OCI-LY3 (cell line): ENCODE measurements around the gene NBEA.

Experiments
- H2AFZ ChIP-seq: fragments of 200-600, 300-600 bp; shearing (Covaris generic); 2 replicates; pipeline ENCODE4 v1.6.0; 2014; ENCODE audit warnings: antibody characterized with exemption, low read depth, low read length
- H3K27ac ChIP-seq: fragments of 200-600, 300-600 bp; sonication (generic); 2 replicates; pipeline ENCODE4 v1.5.1; 2014; ENCODE audit warnings: mild to moderate bottlenecking, low read length, moderate library complexity, mixed read lengths
- H3K27me3 ChIP-seq: fragments of 200-600, 300-600 bp; sonication (generic); 2 replicates; pipeline ENCODE4 v1.6.1; 2014; ENCODE audit warnings: low read depth, low read length, mixed read lengths
- H3K36me3 ChIP-seq: fragments of 200-600, 300-600 bp; sonication (generic); replicated peaks from 2 replicates; pipeline ENCODE3; 2014; ENCODE audit warnings: low read depth, low read length, mixed read lengths
- H3K4me1 ChIP-seq: fragments of 300-600, 200-600 bp; sonication (generic); 2 replicates; pipeline ENCODE4 v1.6.1; 2014; ENCODE audit warnings: low read length, mixed read lengths
- H3K4me2 ChIP-seq: fragments of 200-600, 300-600 bp; sonication (generic); 2 replicates; pipeline ENCODE4 v1.6.1; 2014; ENCODE audit warnings: low read length, mixed read lengths
- H3K4me3 ChIP-seq: fragments of 300-600, 200-600 bp; sonication (generic); 2 replicates; pipeline ENCODE4 v1.5.1; 2014; ENCODE audit warnings: antibody characterized with exemption, mild to moderate bottlenecking, low read length, moderate library complexity
- H3K79me2 ChIP-seq: fragments of 300-600, 200-600 bp; shearing (Covaris generic); 2 replicates; pipeline ENCODE4 v1.6.1; 2014; ENCODE audit warnings: mild to moderate bottlenecking, low read length, mixed read lengths
- H3K9ac ChIP-seq: fragments of 300-600, 200-600 bp; shearing (Covaris generic); 2 replicates; pipeline ENCODE4 v1.6.0; 2014; ENCODE audit warnings: mild to moderate bottlenecking, low read length, moderate library complexity
- H3K9me3 ChIP-seq: fragments of 200-600, 300-600 bp; shearing (Covaris generic); 2 replicates; pipeline ENCODE4 v1.6.1; 2014; ENCODE audit warnings: low read length, mixed read lengths; ENCODE audit not compliant: insufficient read depth
- H4K20me1 ChIP-seq: fragments of 200-600, 300-600 bp; sonication (generic); 2 replicates; pipeline ENCODE4 v1.6.1; 2016; ENCODE audit warnings: low read length, mixed read lengths; ENCODE audit not compliant: insufficient read depth
- CTCF ChIP-seq: fragments of 200-600, 300-600 bp; sonication (generic); IDR thresholded peaks from 2 replicates; pipeline ENCODE4 v1.5.1; 2014; ENCODE audit warnings: antibody characterized with exemption, low read length, low read depth
- EZH2phosphoT487 ChIP-seq: fragments of 200-600 bp; shearing (Covaris generic); IDR thresholded peaks from 2 replicates; pipeline ENCODE4 v1.6.1; 2018; ENCODE audit warnings: antibody characterized with exemption, mixed run types, low read depth

NBEA gene

DNA sequence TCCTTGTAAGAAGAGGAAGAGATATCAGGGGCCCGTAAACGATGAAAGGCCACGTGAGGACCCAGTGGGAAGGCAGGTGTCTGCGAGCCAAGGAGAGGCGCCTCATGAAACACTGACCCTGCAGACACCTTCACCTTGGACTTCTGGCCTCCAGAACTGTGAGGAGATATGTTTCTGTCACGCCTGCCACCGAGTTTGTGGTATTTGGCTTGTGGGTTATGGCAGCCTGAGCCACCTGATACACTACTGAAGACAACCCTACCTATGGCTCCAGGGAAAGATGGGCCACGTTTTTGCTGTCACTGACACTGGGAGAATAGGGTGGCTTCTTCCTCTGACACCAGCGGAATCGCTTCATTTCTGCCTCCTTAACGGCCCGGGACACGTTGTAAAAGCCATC is 752.0 kb downstream of the NBEA start:
- Histone ChIP-seq H4K20me1 (no peaks in the 10 kb centered on the region), H3K9ac (no peak overlapping the region), H3K36me3 (no peaks in the 10 kb centered on the region), H3K27ac (no peak overlapping the region), H3K4me3 (peak overlapping the region; percentile 36; the same call in 1 of the 2 replicates), H3K4me1 (peaks cover 15% of the 10 kb centered on the region), H3K79me2 (no peaks in the 10 kb centered on the region), H2AFZ (0 out of 2 replicates have a peak overlapping the region, but pooled peaks have one; percentile 38), H3K9me3 (no peaks in the 10 kb centered on the region), H3K27me3 (no peaks in the 10 kb centered on the region), H3K4me2 (peak overlapping the region; percentile 70)
- TF ChIP-seq CTCF: no peak
- no peak for TF ChIP-seq EZH2phosphoT487

DNA sequence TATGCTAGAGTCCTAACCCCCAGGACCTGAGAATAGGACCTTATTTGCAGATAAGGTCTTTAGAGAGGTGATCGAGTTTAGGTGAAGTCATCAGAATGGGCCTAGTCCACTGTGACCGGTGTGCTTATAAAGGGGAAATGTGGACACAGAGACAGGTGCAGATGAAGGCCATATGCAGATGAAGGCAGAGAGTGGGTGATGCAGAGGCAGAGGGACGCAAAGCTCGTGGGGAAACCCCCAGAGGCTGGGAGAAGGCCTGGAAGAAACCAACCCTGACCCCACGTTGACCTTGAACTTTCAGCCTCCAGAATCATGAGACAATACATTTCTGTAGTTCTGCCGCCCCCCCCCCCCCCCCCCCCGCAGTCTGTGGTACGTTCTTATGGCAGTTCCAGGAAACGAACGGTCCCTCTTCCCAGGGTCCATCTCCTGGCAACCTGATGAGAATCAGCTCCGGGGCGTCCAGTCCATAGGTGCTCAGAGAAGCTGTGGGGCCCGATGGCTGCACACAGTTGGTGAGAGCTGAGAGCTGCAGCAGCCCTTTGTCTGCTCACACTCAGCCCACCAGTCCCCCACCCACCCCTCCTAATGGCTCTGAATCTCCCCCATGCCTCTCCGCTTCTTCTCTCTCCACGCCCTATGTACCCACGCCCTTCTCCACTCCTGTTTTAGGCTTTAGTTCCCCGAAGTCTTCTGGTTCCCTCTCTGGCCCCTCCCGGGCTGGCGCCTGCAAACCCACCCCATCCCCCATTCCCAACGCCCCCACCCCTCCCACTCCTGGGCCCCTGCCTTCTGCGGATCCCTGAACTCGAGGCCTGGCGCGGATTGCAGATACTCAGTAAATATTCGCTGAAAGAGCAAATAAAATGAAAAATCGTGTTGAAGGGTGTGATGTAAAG is 752.7 kb downstream of the NBEA start:
- Histone ChIP-seq H3K9ac (no peak overlapping the region), H4K20me1 (no peaks in the 10 kb centered on the region), H3K9me3 (no peaks in the 10 kb centered on the region), H3K4me2 (peak overlapping the region; percentile 70), H2AFZ (peak overlapping the region; percentile 38; the same call in 1 of the 2 replicates), H3K79me2 (no peaks in the 10 kb centered on the region), H3K27me3 (peaks cover 5% of the 10 kb centered on the region; the same call in 1 of the 2 replicates), H3K27ac (no peak overlapping the region), H3K36me3 (no peaks in the 10 kb centered on the region), H3K4me3 (peak overlapping the region; percentile 36), H3K4me1 (peaks cover 15% of the 10 kb centered on the region)
- TF ChIP-seq EZH2phosphoT487 (no peak), CTCF (no peak)

GRCh38 chr13:35695448-35695770 is 753.3 kb downstream of the NBEA start:
- no peaks in the 10 kb centered on the region for H3K79me2 ChIP-seq
- H3K9ac ChIP-seq: no peak overlapping the region
- H3K36me3 ChIP-seq: no peaks in the 10 kb centered on the region
- no peak overlapping the region for H3K4me3 ChIP-seq
- no peaks in the 10 kb centered on the region for H4K20me1 ChIP-seq
- H3K4me2 ChIP-seq: no peak overlapping the region
- no peak overlapping the region for H3K27ac ChIP-seq
- H2AFZ ChIP-seq: no peak overlapping the region
- peaks cover 15% of the 10 kb centered on the region for H3K4me1 ChIP-seq
- H3K27me3 ChIP-seq: peaks cover 5% of the 10 kb centered on the region; the same call in 1 of the 2 replicates
- H3K9me3 ChIP-seq: no peaks in the 10 kb centered on the region
- TF ChIP-seq EZH2phosphoT487 (no peak), CTCF (no peak)

DNA sequence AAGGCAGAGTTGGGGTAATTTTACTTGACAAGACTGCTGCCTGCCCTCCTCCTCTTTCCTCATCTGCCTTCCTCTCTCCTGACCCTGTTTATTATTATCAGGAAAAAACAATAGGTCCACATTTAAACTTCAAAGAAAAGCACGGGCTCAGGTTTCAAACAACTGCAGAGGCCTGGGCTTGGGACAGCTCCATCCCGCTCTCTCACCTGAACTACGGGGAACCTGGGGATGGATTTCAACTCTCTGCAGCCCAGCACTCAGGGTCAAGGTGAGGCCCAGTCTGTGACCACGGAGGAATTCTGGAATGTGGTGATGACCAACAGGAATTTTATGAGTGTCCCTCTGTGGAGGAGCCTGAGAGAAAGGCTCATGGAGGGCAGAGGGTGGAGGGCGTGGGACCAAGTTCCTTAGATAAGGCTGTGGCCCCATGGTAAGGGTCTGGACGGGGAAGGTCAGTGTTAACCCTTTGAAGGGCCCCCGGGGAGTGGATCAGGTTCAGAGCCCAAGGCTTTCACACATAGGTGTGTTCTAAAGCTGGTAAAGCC is 755.2 kb downstream of the NBEA start:
- Histone ChIP-seq H3K27ac (no peak overlapping the region), H3K27me3 (peaks cover 5% of the 10 kb centered on the region; the same call in 1 of the 2 replicates), H3K9me3 (no peaks in the 10 kb centered on the region), H3K79me2 (no peaks in the 10 kb centered on the region), H4K20me1 (no peaks in the 10 kb centered on the region), H3K4me1 (peaks cover 15% of the 10 kb centered on the region), H3K36me3 (no peaks in the 10 kb centered on the region), H3K4me3 (no peak overlapping the region), H2AFZ (no peak overlapping the region), H3K9ac (no peak overlapping the region), H3K4me2 (no peak overlapping the region)
- no peak for TF ChIP-seq CTCF
- no peak for TF ChIP-seq EZH2phosphoT487
